GM06990 (cell line): ENCODE results near the gene JOSD1.
A peak's percentile ranks its signal among the peaks of the same experiment; 100 is the strongest.

Source experiments
- DNase-seq: peaks from one replicate; pipeline ENCODE4 v3.0.0-alpha.2; 2011; ENCODE audit not compliant: insufficient read length; ENCODE audit errors: extremely low read depth
- H3K27me3 ChIP-seq: replicated peaks from 2 replicates; pipeline ENCODE4 v1.6.0; 2011; ENCODE audit warnings: low read length; ENCODE audit not compliant: control insufficient read depth, insufficient read depth
- H3K36me3 ChIP-seq: 2 replicates; pipeline ENCODE4 v1.5.1; 2011; ENCODE audit warnings: low read length; ENCODE audit not compliant: control insufficient read depth, insufficient read depth
- H3K4me3 ChIP-seq: replicated peaks from 2 replicates; pipeline ENCODE4 v1.5.1; 2011; ENCODE audit warnings: low read depth, mild to moderate bottlenecking, control low read depth, low read length
- TF ChIP-seq, protein P1 (sequence below): IDR thresholded peaks from 2 replicates; pipeline ENCODE4 v1.5.1; 2011; ENCODE audit warnings: low read length, control low read depth, mild to moderate bottlenecking, inconsistent platforms; ENCODE audit not compliant: insufficient read depth, poor library complexity, severe bottlenecking

JOSD1 gene

GRCh38 chr22:38707984-38708383, 7.2 kb upstream of the JOSD1 start:
- no peak for DNase-seq
- TF ChIP-seq, protein P1, sequence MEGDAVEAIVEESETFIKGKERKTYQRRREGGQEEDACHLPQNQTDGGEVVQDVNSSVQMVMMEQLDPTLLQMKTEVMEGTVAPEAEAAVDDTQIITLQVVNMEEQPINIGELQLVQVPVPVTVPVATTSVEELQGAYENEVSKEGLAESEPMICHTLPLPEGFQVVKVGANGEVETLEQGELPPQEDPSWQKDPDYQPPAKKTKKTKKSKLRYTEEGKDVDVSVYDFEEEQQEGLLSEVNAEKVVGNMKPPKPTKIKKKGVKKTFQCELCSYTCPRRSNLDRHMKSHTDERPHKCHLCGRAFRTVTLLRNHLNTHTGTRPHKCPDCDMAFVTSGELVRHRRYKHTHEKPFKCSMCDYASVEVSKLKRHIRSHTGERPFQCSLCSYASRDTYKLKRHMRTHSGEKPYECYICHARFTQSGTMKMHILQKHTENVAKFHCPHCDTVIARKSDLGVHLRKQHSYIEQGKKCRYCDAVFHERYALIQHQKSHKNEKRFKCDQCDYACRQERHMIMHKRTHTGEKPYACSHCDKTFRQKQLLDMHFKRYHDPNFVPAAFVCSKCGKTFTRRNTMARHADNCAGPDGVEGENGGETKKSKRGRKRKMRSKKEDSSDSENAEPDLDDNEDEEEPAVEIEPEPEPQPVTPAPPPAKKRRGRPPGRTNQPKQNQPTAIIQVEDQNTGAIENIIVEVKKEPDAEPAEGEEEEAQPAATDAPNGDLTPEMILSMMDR: no peak
- Histone ChIP-seq H3K4me3 (peak overlapping the region; percentile 92), H3K27me3 (no peaks in the 10 kb centered on the region), H3K36me3 (peaks cover 10% of the 10 kb centered on the region)

GRCh38 chr22:38707346-38707745, 6.6 kb upstream of the JOSD1 start:
- H3K4me3 ChIP-seq: peak overlapping the region; percentile 92
- TF ChIP-seq, protein P1: no peak
- no peaks in the 10 kb centered on the region for H3K27me3 ChIP-seq
- peaks cover 6% of the 10 kb centered on the region for H3K36me3 ChIP-seq
- no peak for DNase-seq

DNA sequence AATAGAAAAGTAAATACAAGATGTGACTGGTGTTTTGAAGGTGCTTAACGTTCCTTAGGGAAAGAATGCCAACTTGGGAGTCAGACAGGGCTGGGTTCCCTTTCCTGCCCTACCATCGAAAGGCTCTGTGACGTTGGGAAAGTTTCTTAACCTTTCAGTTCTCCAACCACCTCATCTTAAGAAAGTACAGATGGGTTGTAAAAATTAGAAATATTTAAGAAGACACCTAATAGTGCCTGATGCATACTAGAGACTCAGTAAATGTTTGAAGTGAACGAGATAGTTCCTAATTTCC, 6.1 kb upstream of the JOSD1 start:
- Histone ChIP-seq H3K36me3 (peaks cover 5% of the 10 kb centered on the region; the same call in 1 of the 2 replicates), H3K27me3 (no peaks in the 10 kb centered on the region), H3K4me3 (peak overlapping the region; percentile 92)
- no peak for DNase-seq
- TF ChIP-seq, protein P1: no peak

- no peak for DNase-seq
- H3K27me3 ChIP-seq: no peaks in the 10 kb centered on the region
- H3K4me3 ChIP-seq: peak overlapping the region; percentile 92
- H3K36me3 ChIP-seq: peaks cover 5% of the 10 kb centered on the region; the same call in 1 of the 2 replicates
- TF ChIP-seq, protein P1: no peak
Measured at GRCh38 chr22:38706101-38706900, 5.6 kb upstream of the JOSD1 start.

GRCh38 chr22:38705235-38706100, 4.7 kb upstream of the JOSD1 start, which contains the start of gene GTPBP1:
TSS of gene GTPBP1 (plus strand) at chr22:38705944. CDS start at chr22:38705956, 12 bp downstream.
- Histone ChIP-seq H3K36me3 (peaks cover 5% of the 10 kb centered on the region; the same call in 1 of the 2 replicates), H3K4me3 (peak within 1 kb of the TSS; percentile 92), H3K27me3 (no peaks in the 10 kb centered on the region)
- DNase-seq: peak; percentile 95
- TF ChIP-seq, protein P1: no peak
